ENCODE data around the gene MYO18B.

DNA sequence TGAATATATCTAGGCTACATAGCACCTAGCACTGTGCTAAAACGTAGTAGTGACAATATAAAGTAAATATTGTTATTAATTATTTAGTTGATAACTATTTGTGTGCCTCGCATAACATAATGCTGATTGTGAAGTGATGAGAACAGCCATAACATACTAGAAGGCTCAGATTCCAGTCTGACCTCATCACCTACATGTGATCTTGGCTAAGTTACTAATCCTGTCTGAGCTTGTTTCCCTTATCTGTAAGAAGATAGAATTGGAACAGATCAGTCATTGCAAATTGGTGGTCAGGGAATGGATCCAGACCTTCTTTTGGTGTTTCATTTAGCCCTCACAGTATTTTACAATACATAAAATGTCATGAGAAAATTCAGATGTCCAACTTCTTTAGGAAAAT, 323.9 kb downstream of the MYO18B start:
- TF ChIP-seq, protein P1, sequence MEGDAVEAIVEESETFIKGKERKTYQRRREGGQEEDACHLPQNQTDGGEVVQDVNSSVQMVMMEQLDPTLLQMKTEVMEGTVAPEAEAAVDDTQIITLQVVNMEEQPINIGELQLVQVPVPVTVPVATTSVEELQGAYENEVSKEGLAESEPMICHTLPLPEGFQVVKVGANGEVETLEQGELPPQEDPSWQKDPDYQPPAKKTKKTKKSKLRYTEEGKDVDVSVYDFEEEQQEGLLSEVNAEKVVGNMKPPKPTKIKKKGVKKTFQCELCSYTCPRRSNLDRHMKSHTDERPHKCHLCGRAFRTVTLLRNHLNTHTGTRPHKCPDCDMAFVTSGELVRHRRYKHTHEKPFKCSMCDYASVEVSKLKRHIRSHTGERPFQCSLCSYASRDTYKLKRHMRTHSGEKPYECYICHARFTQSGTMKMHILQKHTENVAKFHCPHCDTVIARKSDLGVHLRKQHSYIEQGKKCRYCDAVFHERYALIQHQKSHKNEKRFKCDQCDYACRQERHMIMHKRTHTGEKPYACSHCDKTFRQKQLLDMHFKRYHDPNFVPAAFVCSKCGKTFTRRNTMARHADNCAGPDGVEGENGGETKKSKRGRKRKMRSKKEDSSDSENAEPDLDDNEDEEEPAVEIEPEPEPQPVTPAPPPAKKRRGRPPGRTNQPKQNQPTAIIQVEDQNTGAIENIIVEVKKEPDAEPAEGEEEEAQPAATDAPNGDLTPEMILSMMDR (optimal IDR thresholded peaks at IDR 0.05 in 1 of 3, IDR thresholded peaks at IDR 0.05 in 1 of 3, conservative IDR thresholded peaks at IDR 0.05 in 1 of 3; ENCODE audit: extremely low read depth in 1 of 3, insufficient read depth in 2 of 3, low read length in 3 of 3): no peak
- TF ChIP-seq EZH2 (IDR thresholded peaks at IDR 0.05; ENCODE audit: low read length): no peak

All from keratinocyte (primary cell).